Epidermal melanocyte (primary cell): ENCODE measurements around the gene MYOG.

Experiments
- DNase-seq: peaks from one replicate; pipeline ENCODE4 v3.0.0; 2011; ENCODE audit warnings: low spot score; ENCODE audit not compliant: insufficient read length

Gene MYOG

GRCh38 chr1:203033287-203033686 lies 52.5 kb downstream of the MYOG start:
- DNase-seq: no peak
